GM19193 (cell line): ENCODE measurements around the gene ACO2.

Experiments used
- POLR2A ChIP-seq: IDR thresholded peaks from 4 replicates; pipeline ENCODE4 v1.6.1; 2011; ENCODE audit not compliant: insufficient read depth, insufficient read length; ENCODE audit errors: extremely low read depth

ACO2 gene

GRCh38 chr22:41447435-41448188 is 21.3 kb upstream of the ACO2 start:
- TF ChIP-seq POLR2A: no peak

- TF ChIP-seq POLR2A: no peak
Observed at GRCh38 chr22:41448189-41448808, 20.6 kb upstream of the ACO2 start.

GRCh38 chr22:41458161-41458728 is 10.7 kb upstream of the ACO2 start:
- TF ChIP-seq POLR2A: no peak

DNA sequence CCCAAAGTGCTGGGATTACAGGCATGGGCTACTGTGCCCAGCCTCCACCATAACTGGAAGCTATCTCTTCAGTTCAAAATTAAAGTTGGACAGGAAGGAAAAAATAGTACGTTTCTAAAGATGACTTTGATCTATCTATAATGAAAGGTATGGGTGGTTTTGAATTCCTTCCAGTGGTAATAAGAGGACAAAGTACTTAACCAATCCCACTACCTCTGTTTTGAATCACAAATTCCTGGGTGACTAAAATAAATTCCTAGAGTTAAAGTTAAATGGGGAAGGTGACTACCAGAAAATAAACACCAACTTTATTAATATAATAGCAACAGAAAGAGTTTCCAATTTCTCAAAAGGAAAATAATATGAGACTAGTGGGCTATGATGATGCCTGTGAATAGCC is 9.5 kb upstream of the ACO2 start:
- no peak for TF ChIP-seq POLR2A

DNA sequence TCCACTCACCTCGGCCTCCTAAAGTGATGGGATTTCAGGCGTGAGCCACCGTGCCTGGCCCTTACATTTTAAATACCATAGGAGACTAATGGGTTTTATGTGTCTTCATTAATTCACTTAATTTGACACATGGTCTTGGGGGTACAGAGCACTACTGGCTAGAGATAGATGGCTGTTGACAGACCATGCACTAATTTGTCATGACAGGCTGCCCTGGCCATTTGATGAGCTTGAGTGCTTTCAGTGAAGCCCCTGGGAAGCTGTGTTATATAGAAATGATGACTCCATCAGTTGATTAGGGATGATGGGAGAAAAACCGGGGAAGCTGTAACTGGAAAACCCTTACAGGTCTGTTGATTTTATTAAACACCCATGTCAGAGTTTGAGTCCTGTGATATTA is 7.0 kb upstream of the ACO2 start:
- no peak for TF ChIP-seq POLR2A

DNA sequence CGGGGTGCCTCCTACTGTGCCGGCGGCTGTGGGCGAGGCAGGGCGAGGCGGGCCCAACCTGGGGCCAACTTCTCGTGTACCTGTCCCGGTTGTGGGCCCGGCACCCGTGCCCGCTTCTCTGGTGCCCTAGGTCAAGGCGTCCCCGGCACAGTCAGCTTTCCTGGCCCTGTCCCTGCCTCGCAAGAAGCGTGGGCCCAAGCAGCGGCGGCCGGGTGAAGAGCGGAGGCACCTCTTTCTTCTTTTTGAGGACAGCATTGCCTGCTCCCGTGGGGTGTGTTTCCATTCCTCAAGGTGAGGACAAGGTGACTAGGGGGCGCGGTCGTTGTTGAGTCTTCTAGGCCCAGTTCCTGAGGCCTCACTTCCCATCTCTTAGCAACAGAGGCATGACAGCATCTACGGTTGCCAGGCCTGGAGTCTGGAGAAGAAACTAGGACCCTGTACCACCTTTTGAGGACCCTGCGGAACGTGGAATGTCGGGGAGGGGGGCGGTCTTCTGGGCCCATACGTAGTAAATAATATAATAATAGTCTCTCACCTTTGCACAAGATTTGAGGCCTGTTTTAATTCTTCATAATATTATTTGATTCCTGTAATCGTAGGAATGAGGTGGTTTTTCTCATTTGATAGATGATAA is 418 bp downstream of the ACO2 start:
- TF ChIP-seq POLR2A: no peak

DNA sequence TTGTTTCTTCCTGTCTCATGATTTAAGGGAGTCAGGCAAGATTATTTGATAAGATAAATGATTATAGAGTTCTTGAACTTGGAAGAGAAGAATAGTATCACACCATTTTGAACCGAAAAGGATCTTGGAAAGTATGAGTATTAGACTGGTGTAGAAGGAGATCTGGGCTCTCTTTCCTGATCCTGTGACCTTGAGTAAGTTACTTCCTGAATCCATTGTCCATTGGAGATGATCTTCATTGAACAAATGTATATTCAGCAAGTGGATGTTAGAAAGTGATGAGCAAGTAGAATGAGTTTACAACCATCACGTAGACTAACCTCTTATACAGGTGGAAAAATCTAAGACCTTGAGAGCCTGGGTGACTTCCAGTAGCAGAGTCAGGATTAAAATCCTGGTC is 2.0 kb downstream of the ACO2 start:
- no peak for TF ChIP-seq POLR2A

GRCh38 chr22:41471568-41471967 is 2.7 kb downstream of the ACO2 start:
- no peak for TF ChIP-seq POLR2A

GRCh38 chr22:41474872-41475451 is 6.0 kb downstream of the ACO2 start:
- TF ChIP-seq POLR2A: no peak

DNA sequence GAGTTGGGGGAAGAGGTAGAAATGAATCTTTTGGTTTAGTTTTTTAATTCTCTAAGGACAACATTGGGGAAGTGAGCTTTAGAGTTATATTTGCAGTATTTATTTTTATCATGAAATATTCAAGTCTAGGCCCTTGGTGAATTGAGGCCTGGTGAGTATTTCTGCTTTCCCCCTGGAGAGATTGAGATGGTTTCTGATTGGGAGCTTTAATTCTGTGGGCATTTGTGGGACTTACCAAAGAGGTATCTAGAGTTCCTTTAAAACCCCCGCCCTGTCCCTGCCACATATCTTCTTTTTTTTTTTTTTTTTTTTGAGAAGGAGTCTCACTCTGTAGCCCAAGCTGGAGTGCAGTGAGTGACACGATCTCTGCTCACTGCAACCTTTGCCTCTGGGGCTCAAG is 9.6 kb downstream of the ACO2 start:
- TF ChIP-seq POLR2A: no peak

DNA sequence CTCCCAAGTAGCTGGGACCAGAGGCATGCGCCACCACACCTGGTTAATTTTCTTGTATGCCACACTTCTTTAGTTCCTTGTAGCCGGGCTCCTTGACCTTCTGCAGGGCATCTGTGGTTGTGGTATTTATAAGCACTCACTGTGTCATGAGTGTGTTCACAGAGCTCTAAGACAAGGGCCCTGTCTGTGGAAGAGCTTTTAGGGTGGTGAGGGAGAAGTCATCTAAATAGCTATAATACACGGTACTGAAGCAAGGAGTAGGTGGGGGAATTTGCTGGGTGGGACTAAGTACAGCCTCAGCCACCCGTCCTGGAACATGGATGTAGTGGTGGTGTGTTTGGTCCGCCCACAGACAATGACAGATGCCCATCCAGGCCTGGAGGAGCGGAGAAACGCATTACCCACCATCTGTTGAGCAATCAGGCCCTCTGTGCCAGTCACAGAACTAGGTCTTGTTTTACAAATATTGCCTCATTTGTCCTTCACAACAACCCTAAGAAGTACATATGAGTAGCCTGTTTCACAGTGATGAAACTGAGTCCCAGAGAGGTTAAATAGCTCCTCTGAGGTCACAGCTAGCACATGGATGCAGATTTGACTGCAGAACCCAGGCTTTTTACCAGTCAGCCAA is 10.1 kb downstream of the ACO2 start:
- TF ChIP-seq POLR2A: no peak

GRCh38 chr22:41479671-41480396 is 10.9 kb downstream of the ACO2 start:
- no peak for TF ChIP-seq POLR2A

DNA sequence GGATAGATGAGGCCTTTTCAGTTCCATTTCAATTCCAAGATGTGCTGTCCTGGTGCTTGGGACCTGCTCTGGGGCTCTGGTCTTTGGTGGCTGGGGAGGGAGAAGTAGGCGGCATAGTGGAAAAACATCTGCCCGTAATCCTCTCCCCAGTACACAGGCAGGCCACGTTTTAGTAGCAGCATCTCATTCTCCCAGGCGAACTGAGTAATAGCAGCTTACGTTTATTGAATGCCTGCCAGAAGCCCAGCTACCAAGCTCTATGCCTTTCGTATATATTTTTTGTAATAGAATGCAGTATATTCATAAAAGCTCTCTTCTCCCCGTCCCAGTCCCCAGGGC is 11.4 kb downstream of the ACO2 start:
- no peak for TF ChIP-seq POLR2A

DNA sequence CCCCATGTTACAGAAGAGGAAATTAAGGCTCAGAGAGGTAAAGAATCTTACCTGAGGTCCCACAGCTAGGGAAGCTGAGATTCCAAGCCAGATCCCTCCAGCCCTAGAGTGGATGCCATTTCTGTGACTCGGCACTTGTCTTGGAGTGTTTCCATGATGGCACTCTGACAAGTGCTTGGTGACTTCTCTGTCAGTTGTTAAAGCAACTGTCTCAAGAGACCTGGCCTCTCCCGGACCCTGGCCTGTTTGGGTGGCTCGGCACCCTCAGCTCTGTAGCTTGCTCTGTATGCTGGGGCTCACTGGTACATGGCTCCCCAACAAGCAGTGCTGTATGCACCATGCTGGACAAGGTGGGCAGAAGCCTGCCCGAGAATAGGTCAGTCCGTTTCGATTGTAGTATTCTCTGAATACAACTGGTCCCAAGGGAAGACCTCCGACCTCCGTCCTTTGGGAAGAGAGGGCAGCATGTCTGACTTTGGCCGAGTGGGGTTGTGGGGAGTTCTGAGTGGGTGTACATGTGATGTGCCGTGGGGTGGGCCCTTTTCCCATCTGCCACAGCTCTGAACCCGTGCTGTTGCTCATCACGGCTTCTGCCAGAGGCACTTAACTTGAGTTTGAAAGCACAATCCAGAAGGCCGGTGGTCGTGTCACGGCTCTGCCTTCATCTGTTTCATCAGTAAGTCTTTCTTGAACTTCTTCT is 12.4 kb downstream of the ACO2 start:
- no peak for TF ChIP-seq POLR2A
